H1 (cell line): ENCODE data around the gene DDB1. TPM values are rescaled to one million over a fixed set of nuclear protein-coding genes. Genes with fewer than 3 reads are reported as not detected.

ENCODE experiments used
- ATF2 ChIP-seq: IDR thresholded peaks from 2 replicates; pipeline ENCODE4 v1.6.1; 2012; ENCODE audit warnings: low read length, inconsistent platforms
- polyA plus RNA-seq, 7 experiments: library from polyadenylated mRNA; depleted of rRNA in 3 of 7; stranded (reverse) in 5 of 7; unstranded in 2 of 7; fragments of >200 nt in 5 of 7; fragments of 200-250 nt in 2 of 7; gene quantifications; 1 replicate in 5 of 7; 2 replicates in 1 of 7; 4 replicates in 1 of 7; pipeline versions ENCODE4 v1.2.1 to v1.2.3, GENCODE V29; 2011 to 2013; ENCODE audit warnings: missing spikeins in 2 of 7, mixed read lengths in 2 of 7
- total RNA-seq: library from RNA; stranded (reverse); fragmentation: NEBNext Ultra II Directional; extraction: Animal tissue kit (Norgen Biotek cat#: 25700); gene quantifications from 2 replicates; pipeline ENCODE4 v1.2.1, GENCODE V29; 2021

Gene DDB1
- total and polyA plus RNA-seq, 2 of the 8 experiments (the other 6 are each of a cell fraction or from before 2014, with no cell fraction given), result 275 to 306 TPM

- TF ChIP-seq ATF2, result no peak
These were observed 64.2 kb downstream of the DDB1 start (continued) for GRCh38 chr11:61268588-61269250.
